CD14-positive monocyte (primary cell): ENCODE data around the gene GLYR1. TPM values are rescaled to one million over a fixed set of nuclear protein-coding genes. Genes with fewer than 3 reads are reported as not detected.

Experiments
- DNase-seq, 3 donors: peaks; one replicate each; pipeline ENCODE4 v3.0.0-alpha.2; 2011 to 2022
- H2AFZ ChIP-seq: 2 replicates; pipeline ENCODE4 v1.6.0; 2012; ENCODE audit warnings: mild to moderate bottlenecking, low read depth, low read length, inconsistent platforms; ENCODE audit not compliant: insufficient read depth, poor library complexity, severe bottlenecking
- H3K27ac ChIP-seq, 2 donors: 1 replicate in 1 of 2; 2 replicates in 1 of 2; pipeline ENCODE4 v1.5.1; 2012 to 2013; ENCODE audit warnings: low read length in 2 of 2, control low read depth in 1 of 2, inconsistent platforms in 1 of 2, low read depth in 1 of 2, mild to moderate bottlenecking in 1 of 2
- H3K27me3 ChIP-seq, 2 donors: one replicate each; pipeline versions ENCODE4 v1.6.0 to v1.6.1; 2011 to 2013; ENCODE audit warnings: low read length in 2 of 2; ENCODE audit not compliant: control insufficient read depth in 2 of 2, insufficient read depth in 2 of 2
- H3K36me3 ChIP-seq, 2 donors: replicated peaks in 1 of 2; 1 replicate in 1 of 2; 2 replicates in 1 of 2; pipeline versions ENCODE4 v1.5.1 to v1.6.1; 2012 to 2013; ENCODE audit warnings: low read length in 2 of 2, control low read depth in 1 of 2, inconsistent platforms in 1 of 2, mild to moderate bottlenecking in 1 of 2; ENCODE audit not compliant: insufficient read depth in 2 of 2, control insufficient read depth in 1 of 2
- H3K4me1 ChIP-seq, 2 donors: 1 replicate in 1 of 2; 2 replicates in 1 of 2; pipeline versions ENCODE4 v1.5.1 to v1.6.1; 2012 to 2013; ENCODE audit warnings: low read length in 2 of 2, control low read depth in 1 of 2, inconsistent platforms in 1 of 2, mild to moderate bottlenecking in 1 of 2, moderate library complexity in 1 of 2; ENCODE audit not compliant: insufficient read depth in 2 of 2, control insufficient read depth in 1 of 2
- H3K4me2 ChIP-seq: replicated peaks from 2 replicates; pipeline ENCODE3; 2012; ENCODE audit warnings: low read length, moderate library complexity, mild to moderate bottlenecking; ENCODE audit not compliant: poor library complexity, severe bottlenecking; ENCODE audit errors: extremely low read depth
- H3K4me3 ChIP-seq, 3 experiments: fragments of 200-600 bp in 1 of 3; sonication (generic) in 1 of 3; replicated peaks in 1 of 3; 1 replicate in 2 of 3; 2 replicates in 1 of 3; pipeline ENCODE4 v1.5.1; 2011 to 2013; ENCODE audit warnings: low read length in 3 of 3, mild to moderate bottlenecking in 3 of 3, control low read depth in 2 of 3, low read depth in 2 of 3, inconsistent platforms in 1 of 3, moderate library complexity in 1 of 3
- H3K79me2 ChIP-seq: 2 replicates; pipeline ENCODE4 v1.6.0; 2012; ENCODE audit warnings: mild to moderate bottlenecking, control low read depth, inconsistent platforms, low read length, moderate library complexity; ENCODE audit not compliant: insufficient read depth
- H3K9ac ChIP-seq: 2 replicates; pipeline ENCODE4 v1.6.0; 2017; ENCODE audit warnings: low read length, mild to moderate bottlenecking; ENCODE audit not compliant: insufficient read depth, poor library complexity, severe bottlenecking
- H3K9me3 ChIP-seq, 2 donors: replicated peaks in 1 of 2; 1 replicate in 1 of 2; 2 replicates in 1 of 2; pipeline versions ENCODE4 v1.5.1 to v1.6.1; 2012 to 2013; ENCODE audit warnings: low read length in 2 of 2, control low read depth in 1 of 2; ENCODE audit not compliant: control insufficient read depth in 1 of 2, insufficient read depth in 1 of 2
- H4K20me1 ChIP-seq: 2 replicates; pipeline ENCODE4 v1.6.0; 2012; ENCODE audit warnings: mild to moderate bottlenecking, low read length, control low read depth, moderate library complexity; ENCODE audit not compliant: insufficient read depth
- H3K27ac Mint-ChIP-seq, 7 donors: one replicate each; pipeline ENCODE4 v1.8.0; 2020; ENCODE audit warnings: mild to moderate bottlenecking in 7 of 7, mixed read lengths in 7 of 7, moderate library complexity in 6 of 7, inconsistent platforms in 2 of 7
- H3K27me3 Mint-ChIP-seq, 3 donors: one replicate each; pipeline ENCODE4 v1.8.0; 2021 to 2022; ENCODE audit warnings: low read depth in 3 of 3, mild to moderate bottlenecking in 3 of 3, mixed read lengths in 3 of 3, moderate library complexity in 3 of 3, inconsistent platforms in 1 of 3
- H3K36me3 Mint-ChIP-seq, 2 donors: one replicate each; pipeline ENCODE4 v1.8.0; 2020; ENCODE audit warnings: mixed read lengths in 2 of 2, inconsistent platforms in 1 of 2, mild to moderate bottlenecking in 1 of 2
- H3K4me1 Mint-ChIP-seq: one replicate; pipeline ENCODE4 v1.8.0; 2020; ENCODE audit warnings: mild to moderate bottlenecking, mixed read lengths
- H3K4me3 Mint-ChIP-seq, 2 donors: one replicate each; pipeline ENCODE4 v1.8.0; 2020; ENCODE audit warnings: mild to moderate bottlenecking in 2 of 2, mixed read lengths in 2 of 2, moderate library complexity in 1 of 2
- H3K9me3 Mint-ChIP-seq, 7 donors: one replicate each; pipeline ENCODE4 v1.8.0; 2020 to 2022; ENCODE audit warnings: mixed read lengths in 7 of 7, mild to moderate bottlenecking in 6 of 7, moderate library complexity in 6 of 7, inconsistent platforms in 2 of 7
- CTCF ChIP-seq: fragments of 200-600 bp; IDR thresholded peaks from one replicate; pipeline ENCODE4 v1.8.0; 2022; ENCODE audit warnings: antibody characterized with exemption, mild to moderate bottlenecking
- WGBS: methylation state at CpG from one replicate; pipeline ENCODE4 v1.1.5; 2013; ENCODE audit warnings: missing lambda C conversion rate; ENCODE audit not compliant: insufficient coverage; 5-methylcytosine and 5-hydroxymethylcytosine counted together
- intact Hi-C, 2 donors: fragments of 100-400 bp; cut with micrococcal nuclease; formaldehyde crosslinking; loops; one replicate each; pipeline versions ENCODE4 v1.15.0 to v1.15.1; 2023
- polyA plus RNA-seq, 3 donors: library from polyadenylated mRNA; depleted of rRNA in 1 of 3; unstranded in 2 of 3; stranded (reverse) in 1 of 3; fragments of 300-500 nt in 2 of 3; fragments of >200 nt in 1 of 3; fragmentation: Illumina TruSeq in 2 of 3; gene quantifications; 1 replicate in 2 of 3; 2 replicates in 1 of 3; pipeline ENCODE4 v1.2.3, GENCODE V29; 2012 to 2021

The GLYR1 gene
- polyA plus RNA-seq, 3 donors, result 34.2 to 41.9 (median 39.3) TPM

GRCh38 chr16:4803401-4803844, 43.7 kb downstream of the GLYR1 start:
- Mint-ChIP-seq H3K27me3 (peaks cover 0 to 2% (median 0%) of the 10 kb centered on the region in 3 donors), H3K36me3 (peaks cover 34 to 62% of the 10 kb centered on the region in 2 donors), H3K9me3 (no peaks in the 10 kb centered on the region), H3K4me3 (peak overlapping the region; percentile 87 to 89), H3K27ac (peak overlapping the region; percentile 86 to 97 (median 96)), H3K4me1 (peaks cover 42% of the 10 kb centered on the region)
- TF ChIP-seq CTCF, result no peak
- H3K36me3 ChIP-seq, result peaks cover 45 to 53% of the 10 kb centered on the region in 2 donors
- DNase-seq, result peak; percentile 23 to 50 (median 35)
- H2AFZ ChIP-seq, result no peak overlapping the region
- no peaks in the 10 kb centered on the region for H3K27me3 ChIP-seq
- H3K79me2 ChIP-seq, result peaks cover 35% of the 10 kb centered on the region
- intact Hi-C loops, result loop anchor here (2.0 to 5.0 kb wide), 4 partner anchors 36 to 71 kb away; partner anchors contain the start of genes ANKS3 (in 2 of the 2), DNAAF8 (in 2 of the 2), GLYR1 (in 2 of the 2) and UBN1 (in 2 of the 2)
- peak overlapping the region; percentile 98 for H3K4me2 ChIP-seq
- H3K4me3 ChIP-seq, result peak overlapping the region; percentile 72 to 92 (median 75)
- peak overlapping the region; percentile 77 to 86 for H3K27ac ChIP-seq
- H3K4me1 ChIP-seq, result peaks cover 40 to 48% of the 10 kb centered on the region in 2 donors
- WGBS, result 0% methylated on average over 5 of the region's 8 CpGs
- no peaks in the 10 kb centered on the region for H4K20me1 ChIP-seq
- H3K9ac ChIP-seq, result no peak overlapping the region
- no peaks in the 10 kb centered on the region for H3K9me3 ChIP-seq

- H4K20me1 ChIP-seq, result no peaks in the 10 kb centered on the region
- Mint-ChIP-seq H3K27ac (peak overlapping the region; percentile 86 to 97 (median 96)), H3K4me1 (peaks cover 42% of the 10 kb centered on the region), H3K36me3 (peaks cover 36 to 61% of the 10 kb centered on the region in 2 donors), H3K9me3 (no peaks in the 10 kb centered on the region), H3K4me3 (peak overlapping the region; percentile 87 to 89), H3K27me3 (peaks cover 0 to 2% (median 0%) of the 10 kb centered on the region in 3 donors)
- peak overlapping the region; percentile 86 for H2AFZ ChIP-seq
- TF ChIP-seq CTCF, result no peak
- peak overlapping the region; percentile 71 for H3K9ac ChIP-seq
- no peaks in the 10 kb centered on the region for H3K9me3 ChIP-seq
- H3K4me1 ChIP-seq, result peaks cover 40 to 48% of the 10 kb centered on the region in 2 donors
- H3K4me3 ChIP-seq, result peak overlapping the region; percentile 72 to 92 (median 75)
- H3K4me2 ChIP-seq, result peak overlapping the region; percentile 98
- intact Hi-C loops, result loop anchor here (2.0 to 5.0 kb wide), 4 partner anchors 35 to 70 kb away; partner anchors contain the start of genes ANKS3 (in 2 of the 2), DNAAF8 (in 2 of the 2), GLYR1 (in 2 of the 2) and UBN1 (in 2 of the 2)
- WGBS, result under 1% methylated on average over 54 of the region's 59 CpGs
- peak overlapping the region; percentile 77 to 86 for H3K27ac ChIP-seq
- DNase-seq, result peak; percentile 83 to 91 (median 86)
- peaks cover 46 to 53% of the 10 kb centered on the region in 2 donors for H3K36me3 ChIP-seq
- no peaks in the 10 kb centered on the region for H3K27me3 ChIP-seq
- peaks cover 35% of the 10 kb centered on the region for H3K79me2 ChIP-seq
These were observed 44.3 kb downstream of the GLYR1 start for GRCh38 chr16:4802659-4803287.
